Measurements from ENCODE around the gene IRS2.
"Not testable (repeated sequence)": the region's sequence is repeated elsewhere in the genome, so short reads cannot be mapped to it uniquely, and the experiment has no call there.

The IRS2 gene, protein sequence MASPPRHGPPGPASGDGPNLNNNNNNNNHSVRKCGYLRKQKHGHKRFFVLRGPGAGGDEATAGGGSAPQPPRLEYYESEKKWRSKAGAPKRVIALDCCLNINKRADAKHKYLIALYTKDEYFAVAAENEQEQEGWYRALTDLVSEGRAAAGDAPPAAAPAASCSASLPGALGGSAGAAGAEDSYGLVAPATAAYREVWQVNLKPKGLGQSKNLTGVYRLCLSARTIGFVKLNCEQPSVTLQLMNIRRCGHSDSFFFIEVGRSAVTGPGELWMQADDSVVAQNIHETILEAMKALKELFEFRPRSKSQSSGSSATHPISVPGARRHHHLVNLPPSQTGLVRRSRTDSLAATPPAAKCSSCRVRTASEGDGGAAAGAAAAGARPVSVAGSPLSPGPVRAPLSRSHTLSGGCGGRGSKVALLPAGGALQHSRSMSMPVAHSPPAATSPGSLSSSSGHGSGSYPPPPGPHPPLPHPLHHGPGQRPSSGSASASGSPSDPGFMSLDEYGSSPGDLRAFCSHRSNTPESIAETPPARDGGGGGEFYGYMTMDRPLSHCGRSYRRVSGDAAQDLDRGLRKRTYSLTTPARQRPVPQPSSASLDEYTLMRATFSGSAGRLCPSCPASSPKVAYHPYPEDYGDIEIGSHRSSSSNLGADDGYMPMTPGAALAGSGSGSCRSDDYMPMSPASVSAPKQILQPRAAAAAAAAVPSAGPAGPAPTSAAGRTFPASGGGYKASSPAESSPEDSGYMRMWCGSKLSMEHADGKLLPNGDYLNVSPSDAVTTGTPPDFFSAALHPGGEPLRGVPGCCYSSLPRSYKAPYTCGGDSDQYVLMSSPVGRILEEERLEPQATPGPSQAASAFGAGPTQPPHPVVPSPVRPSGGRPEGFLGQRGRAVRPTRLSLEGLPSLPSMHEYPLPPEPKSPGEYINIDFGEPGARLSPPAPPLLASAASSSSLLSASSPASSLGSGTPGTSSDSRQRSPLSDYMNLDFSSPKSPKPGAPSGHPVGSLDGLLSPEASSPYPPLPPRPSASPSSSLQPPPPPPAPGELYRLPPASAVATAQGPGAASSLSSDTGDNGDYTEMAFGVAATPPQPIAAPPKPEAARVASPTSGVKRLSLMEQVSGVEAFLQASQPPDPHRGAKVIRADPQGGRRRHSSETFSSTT (N-terminal part only)

DNA sequence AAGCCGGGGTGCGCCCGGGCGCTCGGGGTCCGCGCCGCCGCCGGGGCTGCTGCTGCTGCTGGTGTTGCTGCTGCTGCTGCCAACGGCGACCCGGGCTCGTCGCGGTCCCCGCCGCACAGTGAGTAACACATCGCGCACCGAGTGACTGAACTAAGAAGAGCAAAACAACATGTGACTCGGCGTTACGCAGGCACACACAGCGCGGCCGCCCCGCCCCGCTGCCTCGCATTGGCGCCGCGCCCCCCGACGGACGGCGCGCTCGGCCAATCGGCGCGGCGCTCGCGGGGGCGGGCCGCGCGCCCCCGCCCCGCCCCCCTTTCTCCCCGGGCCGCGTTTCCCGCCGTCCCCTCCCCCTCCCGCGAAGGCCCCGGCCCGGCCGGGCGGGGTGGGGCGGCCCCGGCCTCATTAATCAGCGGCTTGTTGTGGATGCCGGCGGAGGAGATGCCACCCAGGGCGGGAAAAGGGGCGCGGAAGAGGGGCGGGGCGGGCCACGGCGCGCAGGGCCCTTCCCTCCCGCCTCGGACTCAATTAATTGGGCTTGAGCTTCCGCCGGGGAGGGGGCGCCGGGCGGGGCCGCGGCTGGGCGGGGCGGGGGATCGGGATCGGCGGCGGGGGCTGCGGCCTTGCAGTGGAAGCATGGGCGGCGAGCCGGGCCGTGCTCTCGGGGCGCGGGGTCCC, at the start of gene IRS2:
TSS of gene IRS2 (minus strand) at position 127 of the 678 bp plus-strand sequence. CDS start 530 bp downstream, outside the sequence.
- Histone ChIP-seq H3K9me3 (ENCODE audit: low read length) (peaks cover 10% of the 10 kb centered on the region), H2AFZ (ENCODE audit: low read depth, low read length) (peak within 1 kb of the TSS; percentile 91), H3K4me1 (ENCODE audit: insufficient read depth, low read length) (peaks cover 13% of the 10 kb centered on the region), H3K4me3 (ENCODE audit: low read length) (peak within 1 kb of the TSS; percentile 88), H3K36me3 (ENCODE audit: insufficient read depth, low read length) (peaks cover 24% of the 10 kb centered on the region), H3K27me3 (ENCODE audit: insufficient read depth, low read length) (no peaks in the 10 kb centered on the region)

DNA sequence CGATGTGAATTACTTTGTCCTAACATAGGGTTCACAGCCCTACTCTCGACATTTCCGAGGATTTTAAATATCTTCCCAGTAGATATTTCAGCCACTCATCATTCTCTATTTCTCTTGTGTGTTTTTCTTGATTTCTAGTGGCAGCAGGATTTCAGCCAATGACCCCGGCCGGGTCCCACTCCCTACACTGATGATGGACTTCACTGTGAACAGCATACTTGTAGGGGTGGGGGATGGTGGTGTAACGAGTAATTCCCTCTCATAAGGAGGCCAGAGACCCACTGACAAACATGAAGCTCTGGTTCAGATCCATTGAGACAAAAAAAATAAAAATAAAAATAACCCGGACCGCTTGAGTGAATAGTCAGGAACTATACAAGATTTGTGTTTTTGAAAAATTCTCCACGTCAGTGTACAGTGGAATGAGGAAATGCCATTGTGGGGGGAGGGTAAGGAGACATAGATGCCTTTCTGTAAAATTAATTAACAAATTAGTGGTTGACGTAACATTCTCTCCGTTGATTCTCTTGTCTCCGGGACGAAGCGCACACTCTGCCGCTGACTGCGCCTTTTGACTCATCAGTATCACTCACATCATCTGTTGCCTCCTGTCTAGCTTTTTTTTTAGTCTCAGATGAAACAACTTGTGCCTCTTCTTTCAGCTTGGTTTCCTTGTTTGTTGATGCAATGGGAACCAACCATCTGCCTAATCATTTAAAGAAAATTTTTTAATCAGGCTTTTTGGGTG, 48.8 kb upstream of the IRS2 start:
- H3K27me3 ChIP-seq (ENCODE audit: insufficient read depth, low read length): peaks cover 23% of the 10 kb centered on the region
- H2AFZ ChIP-seq (ENCODE audit: low read depth, low read length): no peak overlapping the region
- no peaks in the 10 kb centered on the region for H3K9me3 ChIP-seq (ENCODE audit: low read length)
- H3K4me3 ChIP-seq (ENCODE audit: low read length): no peak overlapping the region
- H3K36me3 ChIP-seq (ENCODE audit: insufficient read depth, low read length): no peaks in the 10 kb centered on the region
- H3K4me1 ChIP-seq (ENCODE audit: insufficient read depth, low read length): peaks cover 3% of the 10 kb centered on the region

DNA sequence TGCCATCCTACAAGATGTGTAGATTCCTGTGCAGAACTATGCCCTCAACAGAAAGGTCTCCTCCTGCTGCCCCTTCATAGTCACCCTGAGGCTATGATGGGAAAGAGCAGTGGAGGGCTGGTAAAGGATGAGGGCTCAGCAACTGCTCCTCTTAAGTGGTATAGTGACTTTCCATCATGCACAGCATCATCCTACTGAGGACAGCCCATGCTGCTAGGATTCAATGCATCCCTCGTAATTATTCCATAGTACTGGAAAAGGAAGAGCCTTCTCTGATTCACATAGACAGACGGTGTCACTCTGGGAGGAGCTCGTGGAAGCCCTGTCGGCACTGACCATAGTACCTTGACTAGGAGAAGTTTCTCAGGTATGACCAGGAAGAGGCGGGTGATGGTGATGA, 47.6 kb upstream of the IRS2 start:
- H2AFZ ChIP-seq (ENCODE audit: low read depth, low read length): no peak overlapping the region
- peaks cover 14% of the 10 kb centered on the region for H3K27me3 ChIP-seq (ENCODE audit: insufficient read depth, low read length)
- H3K9me3 ChIP-seq (ENCODE audit: low read length): no peaks in the 10 kb centered on the region

DNA sequence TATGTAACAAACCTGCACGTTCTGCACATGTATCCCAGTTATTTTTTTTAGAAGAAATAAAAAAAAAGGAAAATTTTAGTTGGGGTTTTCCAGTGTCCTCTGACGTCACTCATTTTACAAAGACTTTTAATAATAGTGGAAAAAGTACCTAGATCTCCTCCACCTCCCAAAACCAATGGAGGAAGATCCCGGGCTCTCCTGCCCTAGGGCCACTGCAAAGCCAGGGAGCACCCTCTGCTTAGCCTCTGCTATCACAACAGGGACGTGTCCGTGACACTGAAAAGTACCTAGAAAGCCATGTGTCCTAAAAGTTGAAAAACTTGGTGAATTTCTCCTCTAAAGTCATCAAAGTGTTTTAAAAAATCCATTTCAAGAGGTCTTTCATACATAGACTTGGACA, 46.7 kb upstream of the IRS2 start:
- Histone ChIP-seq H2AFZ (ENCODE audit: low read depth, low read length) (no peak overlapping the region), H3K4me1 (ENCODE audit: insufficient read depth, low read length) (no peaks in the 10 kb centered on the region), H3K36me3 (ENCODE audit: insufficient read depth, low read length) (no peaks in the 10 kb centered on the region), H3K4me3 (ENCODE audit: low read length) (no peak overlapping the region), H3K27me3 (ENCODE audit: insufficient read depth, low read length) (peaks cover 8% of the 10 kb centered on the region), H3K9me3 (ENCODE audit: low read length) (no peaks in the 10 kb centered on the region)

More for the DNA sequence above, 47.6 kb upstream of the IRS2 start:
- Histone ChIP-seq H3K36me3 (ENCODE audit: insufficient read depth, low read length) (no peaks in the 10 kb centered on the region), H3K4me3 (ENCODE audit: low read length) (no peak overlapping the region), H3K4me1 (ENCODE audit: insufficient read depth, low read length) (no peaks in the 10 kb centered on the region)

DNA sequence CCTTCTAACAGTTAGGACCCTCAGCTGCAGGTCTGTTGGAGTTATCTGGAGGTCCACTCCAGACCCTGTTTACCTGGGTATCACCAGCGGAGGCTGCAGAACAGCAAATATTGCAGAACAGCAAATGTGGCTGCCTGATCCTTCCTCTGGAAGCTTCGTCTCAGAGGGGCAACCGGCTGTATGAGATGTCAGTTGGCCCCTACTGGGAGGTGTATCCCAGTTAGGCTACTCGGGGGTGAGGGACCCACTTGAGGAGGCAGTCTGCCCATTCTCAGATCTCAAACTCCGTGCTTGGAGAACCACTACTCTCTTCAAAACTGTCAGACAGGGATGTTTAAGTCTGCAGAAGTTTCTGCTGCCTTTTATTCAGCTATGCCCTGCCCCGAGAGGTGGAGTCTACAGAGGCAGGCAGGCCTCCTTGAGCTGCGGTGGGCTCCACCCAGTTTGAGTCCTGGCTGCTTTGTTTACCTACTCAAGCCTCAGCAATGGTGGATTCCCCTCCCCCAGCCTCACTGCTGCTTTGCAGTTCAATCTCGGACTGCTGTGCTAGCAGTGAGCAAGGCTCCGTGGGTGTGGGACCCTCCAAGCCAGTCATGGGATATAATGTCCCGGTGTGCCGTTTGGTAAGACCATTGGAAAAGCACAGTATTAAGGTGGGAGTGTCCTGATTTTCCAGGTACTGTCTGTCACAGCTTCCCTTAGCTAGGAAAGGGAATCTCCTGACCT, 42.4 kb upstream of the IRS2 start:
- H3K4me1 ChIP-seq (ENCODE audit: insufficient read depth, low read length); H3K27me3 ChIP-seq (ENCODE audit: insufficient read depth, low read length); H3K36me3 ChIP-seq (ENCODE audit: insufficient read depth, low read length); H2AFZ ChIP-seq (ENCODE audit: low read depth, low read length); H3K4me3 ChIP-seq (ENCODE audit: low read length); H3K9me3 ChIP-seq (ENCODE audit: low read length): not testable (repeated sequence)

DNA sequence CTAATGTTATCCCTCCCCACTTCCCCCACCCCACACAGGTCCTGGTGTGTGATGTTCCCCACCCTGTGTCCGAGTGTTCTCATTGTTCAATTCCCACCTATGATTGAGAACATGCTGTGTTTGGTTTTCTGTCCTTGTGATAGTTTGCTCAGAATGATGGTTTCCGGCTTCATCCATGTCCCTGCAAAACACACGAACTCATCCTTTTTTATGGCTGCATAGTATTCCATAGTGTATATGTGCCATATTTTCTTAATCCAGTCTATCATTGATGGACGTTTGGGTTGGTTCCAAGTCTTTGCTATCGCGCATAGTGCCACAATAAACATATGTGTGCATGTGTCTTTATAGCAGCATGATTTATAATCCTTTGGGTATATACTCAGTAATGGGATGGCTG, 36.8 kb upstream of the IRS2 start:
- H3K27me3 ChIP-seq (ENCODE audit: insufficient read depth, low read length); H3K36me3 ChIP-seq (ENCODE audit: insufficient read depth, low read length); H2AFZ ChIP-seq (ENCODE audit: low read depth, low read length); H3K4me1 ChIP-seq (ENCODE audit: insufficient read depth, low read length); H3K9me3 ChIP-seq (ENCODE audit: low read length); H3K4me3 ChIP-seq (ENCODE audit: low read length): not testable (repeated sequence)

DNA sequence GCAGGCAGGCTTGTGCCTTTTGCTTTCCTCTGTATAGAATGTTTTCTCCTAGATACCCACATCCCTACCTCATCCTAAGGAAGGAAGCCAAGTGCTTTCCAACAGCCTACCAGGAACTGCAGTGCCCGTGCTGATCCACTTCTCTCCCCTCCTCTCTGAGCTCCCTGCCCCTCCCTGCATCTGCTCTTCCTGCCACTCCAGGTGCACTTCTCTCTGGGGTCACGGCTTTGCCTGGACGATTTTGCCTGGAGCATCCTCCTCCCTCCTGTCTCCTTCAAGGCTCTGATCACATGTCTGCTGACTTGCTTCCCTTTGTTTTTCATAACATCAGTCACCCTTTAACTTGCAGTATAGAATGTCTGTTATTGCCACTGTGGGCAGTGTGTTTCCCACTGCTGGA, 34.7 kb upstream of the IRS2 start:
- H3K4me3 ChIP-seq (ENCODE audit: low read length): no peak overlapping the region
- peaks cover 3% of the 10 kb centered on the region for H3K27me3 ChIP-seq (ENCODE audit: insufficient read depth, low read length)
- H3K4me1 ChIP-seq (ENCODE audit: insufficient read depth, low read length): peaks cover 14% of the 10 kb centered on the region
- no peak overlapping the region for H2AFZ ChIP-seq (ENCODE audit: low read depth, low read length)
- H3K9me3 ChIP-seq (ENCODE audit: low read length): no peaks in the 10 kb centered on the region
- no peaks in the 10 kb centered on the region for H3K36me3 ChIP-seq (ENCODE audit: insufficient read depth, low read length)

DNA sequence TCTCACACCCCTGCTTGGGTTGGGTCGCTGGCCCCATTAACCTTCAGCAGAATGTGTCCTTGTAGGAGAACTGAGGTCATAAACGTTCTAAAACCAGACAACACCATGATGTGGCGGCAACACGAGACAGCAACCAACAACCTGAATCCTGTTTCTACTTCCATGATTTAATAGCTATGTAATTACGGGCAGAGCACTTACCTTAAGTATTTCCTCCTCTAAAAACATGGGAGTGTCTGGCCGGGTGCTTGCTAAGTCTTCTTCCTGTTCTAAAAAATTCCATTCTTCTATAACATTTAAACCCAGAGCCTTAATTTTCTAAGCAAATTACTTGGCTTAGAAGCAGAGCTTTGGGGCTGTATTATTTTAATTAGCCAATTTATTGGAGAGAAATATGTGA, 33.5 kb upstream of the IRS2 start:
- no peaks in the 10 kb centered on the region for H3K9me3 ChIP-seq (ENCODE audit: low read length)
- peaks cover 3% of the 10 kb centered on the region for H3K27me3 ChIP-seq (ENCODE audit: insufficient read depth, low read length)

DNA sequence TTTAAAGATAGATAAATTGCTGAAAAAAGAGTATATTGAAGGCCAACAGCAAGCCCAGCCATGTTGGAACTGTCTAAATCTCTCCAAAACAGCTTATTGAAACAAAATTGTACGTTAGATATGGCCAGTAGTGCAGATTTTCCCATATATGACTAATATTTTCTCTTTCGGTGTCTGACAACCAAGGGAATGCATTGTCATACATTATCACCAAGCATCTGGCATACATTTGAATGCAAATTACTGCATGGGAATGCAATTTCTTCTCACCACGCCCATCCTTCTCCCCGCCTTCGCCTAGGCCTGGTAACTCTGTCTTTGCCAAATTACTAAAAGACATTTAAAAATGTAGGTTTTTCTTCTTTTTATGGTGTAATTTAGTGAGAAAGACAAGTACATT, 32.5 kb upstream of the IRS2 start:
- Histone ChIP-seq H3K9me3 (ENCODE audit: low read length) (no peaks in the 10 kb centered on the region), H3K36me3 (ENCODE audit: insufficient read depth, low read length) (no peaks in the 10 kb centered on the region), H2AFZ (ENCODE audit: low read depth, low read length) (no peak overlapping the region), H3K4me3 (ENCODE audit: low read length) (no peak overlapping the region), H3K27me3 (ENCODE audit: insufficient read depth, low read length) (peaks cover 3% of the 10 kb centered on the region), H3K4me1 (ENCODE audit: insufficient read depth, low read length) (peaks cover 15% of the 10 kb centered on the region)

More for the DNA sequence above, 33.5 kb upstream of the IRS2 start:
- H3K4me3 ChIP-seq (ENCODE audit: low read length): no peak overlapping the region
- no peak overlapping the region for H2AFZ ChIP-seq (ENCODE audit: low read depth, low read length)
- H3K4me1 ChIP-seq (ENCODE audit: insufficient read depth, low read length): peaks cover 15% of the 10 kb centered on the region
- H3K36me3 ChIP-seq (ENCODE audit: insufficient read depth, low read length): no peaks in the 10 kb centered on the region

DNA sequence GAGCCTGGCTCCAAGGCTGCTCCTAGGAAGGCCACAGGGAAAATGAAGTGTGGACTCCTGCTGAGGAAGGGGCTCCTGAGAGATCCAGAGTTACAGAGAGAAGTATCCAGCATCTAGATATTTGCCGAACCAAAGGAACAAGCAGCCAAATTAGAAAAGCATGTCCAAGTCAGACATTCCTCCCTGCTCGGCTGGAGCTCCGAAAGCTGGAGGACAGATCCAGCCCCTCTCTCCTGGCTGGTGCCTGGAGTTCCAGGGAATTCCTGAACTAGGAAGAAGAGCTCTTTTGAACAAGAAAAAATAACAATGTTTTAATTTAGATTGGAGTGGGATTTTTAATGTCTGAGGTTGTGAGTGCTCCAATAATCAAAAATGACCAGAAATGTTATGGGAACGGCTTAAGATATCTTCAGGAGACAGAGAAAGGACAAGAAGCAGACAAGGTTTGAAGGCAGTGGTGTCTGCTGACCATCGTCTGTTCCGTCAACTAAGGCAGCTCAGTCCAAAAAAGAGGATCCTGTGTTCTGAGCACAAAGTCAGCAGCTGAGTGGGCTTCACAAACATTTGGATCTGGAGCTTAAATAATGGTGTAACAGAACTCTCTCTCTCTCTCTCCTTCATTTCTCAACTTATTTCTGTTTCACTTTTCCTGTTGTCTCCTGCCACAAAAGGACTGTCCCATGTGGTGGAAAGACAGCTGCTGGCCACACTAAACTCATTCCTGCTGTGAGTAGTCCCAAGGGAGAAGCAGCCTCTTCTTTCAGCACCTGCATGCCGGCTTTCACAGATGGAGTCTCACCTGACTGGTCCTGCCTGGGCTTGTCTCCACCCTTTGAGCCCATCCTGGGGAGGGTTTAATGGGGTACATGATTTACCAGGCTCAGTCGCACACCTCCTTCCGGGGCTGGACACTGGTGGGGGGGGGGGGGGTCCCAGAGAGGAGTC, 31.5 kb upstream of the IRS2 start:
- H3K4me1 ChIP-seq (ENCODE audit: insufficient read depth, low read length): peaks cover 15% of the 10 kb centered on the region
- no peak overlapping the region for H3K4me3 ChIP-seq (ENCODE audit: low read length)
- H3K36me3 ChIP-seq (ENCODE audit: insufficient read depth, low read length): no peaks in the 10 kb centered on the region
- H3K27me3 ChIP-seq (ENCODE audit: insufficient read depth, low read length): peaks cover 3% of the 10 kb centered on the region
- H3K9me3 ChIP-seq (ENCODE audit: low read length): no peaks in the 10 kb centered on the region
- H2AFZ ChIP-seq (ENCODE audit: low read depth, low read length): no peak overlapping the region

DNA sequence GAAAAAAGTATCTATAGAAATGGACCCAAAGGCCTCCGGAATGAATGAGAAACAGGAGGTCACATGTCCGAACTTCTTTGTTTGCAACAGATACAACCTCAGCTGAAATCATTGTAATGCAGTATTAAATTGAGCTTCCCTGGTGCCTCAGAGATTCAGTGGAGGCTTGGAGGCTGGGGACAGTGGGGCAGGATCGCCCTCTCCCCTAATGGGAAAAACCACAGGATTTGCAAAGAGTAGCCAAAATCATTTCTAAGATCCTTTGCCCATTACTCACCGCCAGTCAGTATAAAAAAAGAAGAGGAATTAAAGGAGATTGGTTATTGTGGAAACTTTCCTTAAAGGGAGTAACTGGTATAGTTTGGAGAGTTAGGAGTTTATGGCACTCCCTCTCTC, 30.4 kb upstream of the IRS2 start:
- peaks cover 15% of the 10 kb centered on the region for H3K4me1 ChIP-seq (ENCODE audit: insufficient read depth, low read length)
- H3K27me3 ChIP-seq (ENCODE audit: insufficient read depth, low read length): peaks cover 3% of the 10 kb centered on the region
- H2AFZ ChIP-seq (ENCODE audit: low read depth, low read length): no peak overlapping the region
- H3K36me3 ChIP-seq (ENCODE audit: insufficient read depth, low read length): no peaks in the 10 kb centered on the region
- no peaks in the 10 kb centered on the region for H3K9me3 ChIP-seq (ENCODE audit: low read length)
- no peak overlapping the region for H3K4me3 ChIP-seq (ENCODE audit: low read length)
